H1 (cell line): ENCODE results near the gene PALM. TPM values are rescaled to one million over a fixed set of nuclear protein-coding genes. Genes with fewer than 3 reads are reported as not detected.
A peak's percentile ranks its signal among the peaks of the same experiment; 100 is the strongest.

ENCODE experiments used
- CTCF ChIA-PET: fragments of 300-600 bp; sonication (Branson Sonifier 250); formaldehyde crosslinking; loops from one replicate; lab custom pipeline; 2021; ENCODE audit not compliant: partially characterized antibody; lab: Charles Lee
- POLR2A ChIA-PET: fragments of 300-600 bp; sonication (Branson Sonifier 250); formaldehyde crosslinking; loops from one replicate; lab custom pipeline; 2021; ENCODE audit warnings: inconsistent platforms; ENCODE audit not compliant: partially characterized antibody; lab: Charles Lee
- DNase-seq, 2 experiments: peaks; one replicate each; pipeline versions ENCODE4 v3.0.0 to v3.0.0-alpha.2; 2010 to 2022; ENCODE audit warnings: low spot score in 2 of 2, low read depth in 1 of 2, mixed read lengths in 1 of 2
- FAIRE-seq: peaks from 2 replicates; lab custom pipeline; 2011; peaks lifted over from hg19 to GRCh38; lab: Jason Lieb, UNC
- H2AFZ ChIP-seq: 2 replicates; pipeline ENCODE4 v1.8.1; 2012; ENCODE audit warnings: low read length, inconsistent platforms
- H2AK5ac ChIP-seq: 2 replicates; pipeline ENCODE4 v1.6.1; 2013; ENCODE audit warnings: low read depth, low read length
- H2BK120ac ChIP-seq: replicated peaks from 2 replicates; pipeline ENCODE3; 2013; ENCODE audit warnings: low read depth, low read length, inconsistent platforms
- H2BK12ac ChIP-seq: 2 replicates; pipeline ENCODE4 v1.6.1; 2013; ENCODE audit warnings: low read depth, low read length
- H2BK15ac ChIP-seq: 2 replicates; pipeline ENCODE4 v1.6.1; 2013; ENCODE audit warnings: low read length
- H2BK20ac ChIP-seq: 2 replicates; pipeline ENCODE4 v1.6.1; 2013; ENCODE audit warnings: low read length
- H2BK5ac ChIP-seq: 2 replicates; pipeline ENCODE4 v1.6.1; 2013; ENCODE audit warnings: low read depth, low read length
- H3K14ac ChIP-seq: 2 replicates; pipeline ENCODE4 v1.6.1; 2013; ENCODE audit warnings: inconsistent platforms; ENCODE audit not compliant: insufficient read length
- H3K18ac ChIP-seq: 2 replicates; pipeline ENCODE4 v1.6.1; 2013; ENCODE audit warnings: low read length; ENCODE audit errors: extremely low read depth
- H3K23ac ChIP-seq: 2 replicates; pipeline ENCODE4 v1.6.1; 2013; ENCODE audit warnings: inconsistent platforms; ENCODE audit not compliant: insufficient read length
- H3K23me2 ChIP-seq: 2 replicates; pipeline ENCODE4 v1.6.1; 2013; ENCODE audit warnings: low read depth, low read length
- H3K27ac ChIP-seq: 2 replicates; pipeline ENCODE4 v1.6.1; 2011; ENCODE audit warnings: low read depth, low read length, inconsistent platforms
- H3K27me3 ChIP-seq, 4 experiments: replicated peaks in 1 of 4; 1 replicate in 1 of 4; 2 replicates in 3 of 4; pipeline versions ENCODE4 v1.6.1 to v1.8.1; 2011 to 2013; ENCODE audit warnings: low read length in 3 of 4, mild to moderate bottlenecking in 3 of 4, inconsistent platforms in 2 of 4, mixed read lengths in 2 of 4, moderate library complexity in 1 of 4; ENCODE audit not compliant: control insufficient read depth in 3 of 4, insufficient read depth in 3 of 4; ENCODE audit errors: extremely low read depth in 1 of 4
- H3K36me3 ChIP-seq, 4 experiments: 2 replicates each; pipeline versions ENCODE4 v1.6.1 to v1.8.1; 2011 to 2013; ENCODE audit warnings: mild to moderate bottlenecking in 4 of 4, low read length in 3 of 4, moderate library complexity in 2 of 4, control low read depth in 1 of 4, inconsistent platforms in 1 of 4; ENCODE audit not compliant: insufficient read depth in 4 of 4, control insufficient read depth in 2 of 4
- H3K4ac ChIP-seq: replicated peaks from 2 replicates; pipeline ENCODE3; 2013; ENCODE audit warnings: low read length, low read depth, mixed read lengths, inconsistent platforms; ENCODE audit not compliant: insufficient read length
- H3K4me1 ChIP-seq, 4 experiments: replicated peaks in 1 of 4; 1 replicate in 1 of 4; 2 replicates in 3 of 4; pipeline versions ENCODE4 v1.6.1 to v1.8.1; 2011 to 2013; ENCODE audit warnings: low read length in 3 of 4, inconsistent platforms in 2 of 4, mixed read lengths in 1 of 4; ENCODE audit not compliant: insufficient read depth in 4 of 4, control insufficient read depth in 3 of 4
- H3K4me2 ChIP-seq, 2 experiments: 2 replicates each; pipeline versions ENCODE4 v1.6.1 to v1.8.1; 2011 to 2013; ENCODE audit warnings: low read depth in 2 of 2, low read length in 2 of 2, control low read depth in 1 of 2, inconsistent platforms in 1 of 2, mild to moderate bottlenecking in 1 of 2; ENCODE audit not compliant: insufficient read depth in 1 of 2
- H3K4me3 ChIP-seq, 4 experiments: fragments of 200-600, 300-600 bp in 1 of 4; sonication (generic), shearing (Covaris generic), sonication (Bioruptor Twin) in 1 of 4; 2 replicates each; pipeline versions ENCODE4 v1.5.1 to v1.8.1; 2011 to 2016; ENCODE audit warnings: low read length in 4 of 4, low read depth in 3 of 4, control low read depth in 2 of 4, inconsistent platforms in 2 of 4, mild to moderate bottlenecking in 2 of 4, mixed read lengths in 1 of 4, moderate library complexity in 1 of 4; ENCODE audit not compliant: insufficient read depth in 2 of 4; ENCODE audit errors: extremely low read depth in 1 of 4
- H3K56ac ChIP-seq: replicated peaks from 2 replicates; pipeline ENCODE3; 2013; ENCODE audit warnings: low read depth, mild to moderate bottlenecking, mixed read lengths, low read length, inconsistent platforms; ENCODE audit not compliant: insufficient read length
- H3K79me1 ChIP-seq: 2 replicates; pipeline ENCODE4 v1.6.1; 2013; ENCODE audit warnings: low read depth, low read length, control low read depth
- H3K79me2 ChIP-seq, 2 experiments: 2 replicates each; pipeline versions ENCODE4 v1.6.1 to v1.8.1; 2012 to 2013; ENCODE audit warnings: low read length in 2 of 2, mild to moderate bottlenecking in 2 of 2, inconsistent platforms in 1 of 2; ENCODE audit not compliant: insufficient read depth in 2 of 2, control insufficient read depth in 1 of 2
- H3K9ac ChIP-seq, 4 experiments: replicated peaks in 1 of 4; 1 replicate in 1 of 4; 2 replicates in 3 of 4; pipeline versions ENCODE4 v1.6.1 to v1.8.1; 2011 to 2013; ENCODE audit warnings: low read depth in 3 of 4, low read length in 3 of 4, control low read depth in 2 of 4, mild to moderate bottlenecking in 2 of 4, moderate library complexity in 2 of 4, inconsistent platforms in 1 of 4; ENCODE audit errors: extremely low read depth in 1 of 4
- H3K9me3 ChIP-seq, 2 experiments: 2 replicates each; pipeline versions ENCODE4 v1.6.1 to v1.8.1; 2012 to 2013; ENCODE audit warnings: mild to moderate bottlenecking in 2 of 2, moderate library complexity in 2 of 2, control low read depth in 1 of 2, inconsistent platforms in 1 of 2, low read depth in 1 of 2, low read length in 1 of 2, mixed read lengths in 1 of 2; ENCODE audit not compliant: insufficient read depth in 2 of 2
- H4K20me1 ChIP-seq, 2 experiments: replicated peaks in 1 of 2; 2 replicates each; pipeline versions ENCODE3 to v1.8.1; 2011 to 2013; ENCODE audit warnings: inconsistent platforms in 2 of 2, low read length in 2 of 2, mild to moderate bottlenecking in 1 of 2; ENCODE audit not compliant: insufficient read depth in 2 of 2, control insufficient read depth in 1 of 2
- H4K5ac ChIP-seq: 2 replicates; pipeline ENCODE4 v1.6.1; 2013; ENCODE audit warnings: low read length, low read depth, mixed read lengths, inconsistent platforms; ENCODE audit not compliant: insufficient read length
- H4K8ac ChIP-seq: 2 replicates; pipeline ENCODE4 v1.8.0; 2013; ENCODE audit warnings: mild to moderate bottlenecking, moderate library complexity, low read length, inconsistent platforms; ENCODE audit not compliant: insufficient read depth; ENCODE audit errors: extremely low read depth
- H4K91ac ChIP-seq: replicated peaks from 2 replicates; pipeline ENCODE3; 2013; ENCODE audit warnings: low read length, mixed read lengths, inconsistent platforms; ENCODE audit not compliant: insufficient read length
- CBX5 ChIP-seq: fragments of 300-800, 300-1000 bp; sonication (generic); IDR thresholded peaks from 2 replicates; pipeline ENCODE4 v1.7.1; 2016; ENCODE audit warnings: antibody characterized with exemption, low read length, low read depth
- KDM1A ChIP-seq: fragments of 200-600, 300-600 bp; sonication (generic); IDR thresholded peaks from 2 replicates; pipeline ENCODE4 v1.7.1; 2016; ENCODE audit warnings: mild to moderate bottlenecking, low read length, borderline replicate concordance
- WGBS, 2 experiments: shearing (Covaris generic) in 1 of 2; methylation state at CpG; one replicate each; pipeline versions ENCODE4 v1.1.6 to v1.1.7; 2013 to 2015; ENCODE audit warnings: low lambda C conversion rate in 2 of 2, mixed read lengths in 2 of 2, inconsistent platforms in 1 of 2, low coverage in 1 of 2, missing lambda C conversion rate in 1 of 2; ENCODE audit not compliant: insufficient replicate concordance in 2 of 2, insufficient coverage in 1 of 2, insufficient read length in 1 of 2; ENCODE audit errors: extremely low coverage in 1 of 2, missing lambda C conversion rate in 1 of 2; 5-methylcytosine and 5-hydroxymethylcytosine counted together
- polyA plus RNA-seq, 7 experiments: library from polyadenylated mRNA; depleted of rRNA in 3 of 7; stranded (reverse) in 5 of 7; unstranded in 2 of 7; fragments of >200 nt in 5 of 7; fragments of 200-250 nt in 2 of 7; gene quantifications; 1 replicate in 5 of 7; 2 replicates in 1 of 7; 4 replicates in 1 of 7; pipeline versions ENCODE4 v1.2.1 to v1.2.3, GENCODE V29; 2011 to 2013; ENCODE audit warnings: missing spikeins in 2 of 7, mixed read lengths in 2 of 7
- total RNA-seq: library from RNA; stranded (reverse); fragmentation: NEBNext Ultra II Directional; extraction: Animal tissue kit (Norgen Biotek cat#: 25700); gene quantifications from 2 replicates; pipeline ENCODE4 v1.2.1, GENCODE V29; 2021

PALM gene
- total and polyA plus RNA-seq, 2 of the 8 experiments (the other 6 are each of a cell fraction or from before 2014, with no cell fraction given): 5.7 to 16.5 TPM

GRCh38 chr19:719636-720344 is 11.1 kb downstream of the PALM start:
- POLR2A ChIA-PET: interaction anchor here (0.8 kb wide), 1 partner anchor 12 kb away, joined by 4 read pairs; no protein-coding TSS in a partner anchor
- Histone ChIP-seq H2BK15ac (no peak overlapping the region), H3K4me3 (no peak overlapping the region), H4K20me1 (peaks cover 0 to 3% of the 10 kb centered on the region in 2 experiments), H2BK120ac (no peak overlapping the region), H3K27me3 (peaks cover 0 to 2% (median 0%) of the 10 kb centered on the region in 4 experiments; a peak in 2 of 7 replicates), H3K27ac (no peak overlapping the region), H3K56ac (no peak overlapping the region), H3K79me1 (no peaks in the 10 kb centered on the region; the same call in none of the 2 replicates), H4K8ac (no peak overlapping the region), H3K14ac (no peak overlapping the region), H3K36me3 (no peaks in the 10 kb centered on the region), H3K4ac (no peak overlapping the region), H3K23me2 (no peaks in the 10 kb centered on the region), H2BK12ac (no peak overlapping the region), H3K4me1 (peaks cover 0 to 8% (median 5%) of the 10 kb centered on the region in 4 experiments; a peak in 4 of 7 replicates), H2AK5ac (no peak overlapping the region), H3K18ac (no peak overlapping the region), H2AFZ (no peak overlapping the region), H3K9ac (no peak overlapping the region), H2BK5ac (no peak overlapping the region), H2BK20ac (no peak overlapping the region), H3K9me3 (peaks cover 4 to 6% of the 10 kb centered on the region in 2 experiments; a peak in 2 of 4 replicates), H3K79me2 (no peaks in the 10 kb centered on the region), H4K5ac (no peak overlapping the region), H4K91ac (peak overlapping the region; percentile 65), H3K4me2 (no peak overlapping the region), H3K23ac (no peak overlapping the region)
- CTCF ChIA-PET: interaction anchor here (1.5 kb wide), 1 partner anchor 39 kb away, joined by 4 read pairs; no protein-coding TSS in a partner anchor
- peak in 1 of 2 experiments; percentile 59 for DNase-seq
- TF ChIP-seq CBX5 (no peak), KDM1A (0 out of 2 replicates have a peak, but pooled peaks have one; percentile 30)
- no peak for FAIRE-seq
- WGBS, 2 experiments: 70% methylated on average over 37 of the region's 79 CpGs; no CpG with 5 or more reads in 1 of the 2 experiments
